NB4 (cell line): Measurements from ENCODE around the gene SHROOM2.

Experiments used
- CTCF ChIP-seq: IDR thresholded peaks from one replicate; pipeline ENCODE4 v1.5.1; 2012; ENCODE audit warnings: low read depth, low read length
- MAX ChIP-seq: IDR thresholded peaks from 2 replicates; pipeline ENCODE4 v1.6.1; 2011; ENCODE audit warnings: low read depth, low read length
- MYC ChIP-seq: IDR thresholded peaks from 2 replicates; pipeline ENCODE4 v1.6.1; 2011; ENCODE audit warnings: low read depth, low read length
- POLR2A ChIP-seq: IDR thresholded peaks from 2 replicates; pipeline ENCODE4 v1.6.1; 2011; ENCODE audit warnings: mild to moderate bottlenecking; ENCODE audit not compliant: insufficient read length; ENCODE audit errors: extremely low read depth

- TF ChIP-seq MAX (no peak), CTCF (no peak), POLR2A (no peak), MYC (no peak)
Measured at GRCh38 chrX:9772943-9773342, 13.3 kb upstream of the SHROOM2 start.
